HCT116 (cell line): ENCODE measurements around the gene RALGPS1. TPM values are rescaled to one million over a fixed set of nuclear protein-coding genes. Genes with fewer than 3 reads are reported as not detected.
A peak's percentile ranks its signal among the peaks of the same experiment; 100 is the strongest.

ENCODE experiments used
- ATAC-seq: fragments of 200-7000 bp; cut with Tn5 transposase; 2 replicates; pipeline ENCODE4 v1.9.1; 2020; ENCODE audit warnings: mild to moderate bottlenecking, moderate library complexity
- BruUV-seq: library from RNA; stranded (reverse); fragments of 400-500 nt; replicated peaks from 2 replicates; lab custom pipeline; 2021; lab: Mats Ljungman, UMichigan
- CTCF ChIA-PET: fragments of 300-600 bp; sonication (Branson Sonifier 250); formaldehyde crosslinking; loops from one replicate; lab custom pipeline; 2021; ENCODE audit warnings: antibody characterized with exemption; lab: Charles Lee
- POLR2A ChIA-PET: fragments of 300-600, 350-600 bp; sonication (Branson Sonifier 250); formaldehyde crosslinking; loops from one replicate; lab custom pipeline; 2021; ENCODE audit warnings: antibody characterized with exemption; lab: Charles Lee
- RAD21 ChIA-PET, 2 experiments: fragments of 300-600 bp; sonication (Branson Sonifier 250); formaldehyde crosslinking; loops; one replicate each; lab custom pipeline; 2023; ENCODE audit warnings: low total read pairs in 2 of 2; ENCODE audit not compliant: uncharacterized antibody in 2 of 2, unreplicated experiment in 2 of 2, low non-redundant PET in 1 of 2; lab: Charles Lee
- DNase-seq: peaks from one replicate; pipeline ENCODE4 v3.0.0-alpha.2; 2010; ENCODE audit warnings: low read depth, low spot score
- H2AFZ ChIP-seq: fragments of 200-600 bp; shearing (Covaris generic), sonication (generic); 2 replicates; pipeline ENCODE4 v1.6.1; 2017; ENCODE audit warnings: low read depth, mixed run types, mixed read lengths, antibody characterized with exemption, low read length; ENCODE audit not compliant: poor library complexity, severe bottlenecking
- H3K27ac ChIP-seq: 2 replicates; pipeline ENCODE4 v1.5.1; 2012; ENCODE audit warnings: low read depth, low read length
- H3K27me3 ChIP-seq: fragments of 200-600 bp; sonication (generic); 2 replicates; pipeline ENCODE4 v1.6.1; 2016; ENCODE audit warnings: mixed run types, low read length, mixed read lengths; ENCODE audit not compliant: insufficient read depth
- H3K36me3 ChIP-seq, 2 experiments: fragments of 200-500 bp in 1 of 2; fragments of 200-600 bp in 1 of 2; sonication (Bioruptor generic) in 1 of 2; sonication (generic) in 1 of 2; 2 replicates each; pipeline versions ENCODE4 v1.5.1 to v1.6.1; 2014 to 2016; ENCODE audit warnings: low read length in 2 of 2, inconsistent platforms in 1 of 2, mixed read lengths in 1 of 2, mixed run types in 1 of 2; ENCODE audit not compliant: insufficient read depth in 2 of 2, control insufficient read depth in 1 of 2
- H3K4me1 ChIP-seq, 2 experiments: fragments of 200-600 bp in 1 of 2; sonication (generic) in 1 of 2; 2 replicates each; pipeline versions ENCODE4 v1.5.1 to v1.6.1; 2012 to 2017; ENCODE audit warnings: low read length in 2 of 2, inconsistent platforms in 1 of 2, mild to moderate bottlenecking in 1 of 2, mixed read lengths in 1 of 2, mixed run types in 1 of 2, moderate library complexity in 1 of 2; ENCODE audit not compliant: insufficient read depth in 2 of 2, control insufficient read depth in 1 of 2
- H3K4me2 ChIP-seq: fragments of 200-600 bp; sonication (generic); 2 replicates; pipeline ENCODE4 v1.6.1; 2017; ENCODE audit warnings: mixed run types, low read length, mixed read lengths
- H3K4me3 ChIP-seq, 2 experiments: fragments of 200-600 bp in 1 of 2; sonication (generic) in 1 of 2; replicated peaks in 1 of 2; 2 replicates each; pipeline ENCODE4 v1.5.1; 2011 to 2016; ENCODE audit warnings: low read length in 2 of 2, control low read depth in 1 of 2, low read depth in 1 of 2, mild to moderate bottlenecking in 1 of 2, mixed read lengths in 1 of 2, mixed run types in 1 of 2
- H3K79me2 ChIP-seq: fragments of 200-600 bp; sonication (generic); 2 replicates; pipeline ENCODE4 v1.6.1; 2017; ENCODE audit warnings: mild to moderate bottlenecking, mixed run types, low read length, moderate library complexity, mixed read lengths; ENCODE audit not compliant: insufficient read depth
- H3K9ac ChIP-seq: fragments of 200-600 bp; sonication (generic); 2 replicates; pipeline ENCODE4 v1.6.1; 2016; ENCODE audit warnings: low read length, mixed read lengths
- H3K9me2 ChIP-seq: fragments of 200-600 bp; sonication (generic), shearing (Covaris generic); 2 replicates; pipeline ENCODE4 v1.6.1; 2017; ENCODE audit warnings: mixed run types, mild to moderate bottlenecking, moderate library complexity; ENCODE audit not compliant: insufficient read depth
- H3K9me3 ChIP-seq, 2 experiments: fragments of 200-500 bp in 1 of 2; fragments of 200-600 bp in 1 of 2; sonication (Bioruptor generic) in 1 of 2; sonication (generic) in 1 of 2; 2 replicates each; pipeline ENCODE4 v1.6.1; 2014 to 2017; ENCODE audit warnings: low read length in 2 of 2, mixed read lengths in 2 of 2, inconsistent platforms in 1 of 2, low read depth in 1 of 2, mild to moderate bottlenecking in 1 of 2, mixed run types in 1 of 2, moderate library complexity in 1 of 2; ENCODE audit not compliant: control insufficient read depth in 1 of 2, insufficient read depth in 1 of 2
- H4K20me1 ChIP-seq: fragments of 200-600 bp; sonication (generic), shearing (Covaris generic); 2 replicates; pipeline ENCODE4 v1.6.1; 2017; ENCODE audit warnings: mixed run types, mild to moderate bottlenecking, moderate library complexity; ENCODE audit not compliant: insufficient read depth
- CBX3 ChIP-seq: IDR thresholded peaks from 2 replicates; pipeline ENCODE4 v1.6.1; 2012; ENCODE audit warnings: low read depth
- CEBPB ChIP-seq: IDR thresholded peaks from 2 replicates; pipeline ENCODE4 v1.6.1; 2012; ENCODE audit warnings: low read depth
- EGR1 ChIP-seq: IDR thresholded peaks from 2 replicates; pipeline ENCODE4 v1.6.1; 2012; ENCODE audit warnings: low read depth
- EZH2phosphoT487 ChIP-seq: fragments of 200-600 bp; IDR thresholded peaks from 2 replicates; pipeline ENCODE4 v1.6.1; 2018; ENCODE audit warnings: antibody characterized with exemption, borderline replicate concordance
- POLR2A ChIP-seq: IDR thresholded peaks from 2 replicates; pipeline ENCODE4 v1.7.0; 2011; ENCODE audit warnings: borderline replicate concordance; ENCODE audit not compliant: insufficient read depth, insufficient read length; ENCODE audit errors: extremely low read depth
- SIN3A ChIP-seq: IDR thresholded peaks from 2 replicates; pipeline ENCODE4 v1.6.1; 2012; ENCODE audit warnings: low read depth
- SRF ChIP-seq: IDR thresholded peaks from 2 replicates; pipeline ENCODE4 v1.6.1; 2012; ENCODE audit warnings: low read depth
- ZNF274 ChIP-seq: fragments of 200-500 bp; sonication (Bioruptor generic); IDR thresholded peaks from 2 replicates; pipeline ENCODE4 v1.6.1; 2014; ENCODE audit warnings: mild to moderate bottlenecking, low read depth, low read length, inconsistent platforms
- intact Hi-C: fragments of 100-400 bp; cut with micrococcal nuclease; formaldehyde crosslinking; loops from 2 replicates; pipeline ENCODE4 v1.10.0; 2022
- total RNA-seq: library from RNA; stranded (reverse); gene quantifications from one replicate; pipeline ENCODE4 v1.2.1, GENCODE V29; 2021; ENCODE audit not compliant: unreplicated experiment
- TF ChIP-seq, protein P1 (sequence below): IDR thresholded peaks from 2 replicates; pipeline ENCODE4 v1.6.1; 2012; ENCODE audit warnings: low read depth

The RALGPS1 gene
- total RNA-seq, 1 experiment from 2014 or later, result 7.6 TPM

DNA sequence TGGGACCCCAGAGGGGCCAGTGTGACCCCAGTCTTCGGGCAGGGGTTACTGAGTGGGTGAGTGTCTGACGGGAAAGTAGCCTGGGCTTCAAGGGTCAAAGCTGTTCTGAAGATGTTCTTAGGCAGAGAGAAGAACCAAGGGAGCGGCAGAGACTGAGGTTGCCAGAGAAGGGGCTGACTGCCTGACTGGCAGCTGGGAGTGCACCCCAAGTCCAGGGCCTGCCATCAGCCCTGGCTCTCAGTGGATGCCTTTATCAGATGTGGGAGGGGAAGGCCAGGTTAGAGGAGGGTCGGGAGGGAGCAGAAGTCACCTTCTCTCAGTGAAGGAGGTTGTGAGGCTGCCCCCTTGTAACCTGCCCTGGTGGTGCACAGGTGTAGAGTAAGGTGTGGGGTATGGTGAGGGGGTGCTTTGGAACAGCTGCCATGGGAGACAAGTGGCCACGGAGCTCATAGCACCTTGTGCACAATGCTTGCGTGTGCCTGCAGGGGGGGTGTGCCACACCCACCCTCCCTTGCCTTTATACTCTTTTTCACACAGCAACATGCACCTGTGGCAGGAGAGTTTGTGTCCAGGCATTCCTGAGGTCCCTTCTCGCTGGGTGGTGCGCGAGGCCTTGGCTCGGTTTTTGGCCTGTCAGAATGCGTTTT is 18.9 kb downstream of the RALGPS1 start:
- Histone ChIP-seq H3K9me3 (no peaks in the 10 kb centered on the region), H3K9me2 (no peaks in the 10 kb centered on the region), H3K27ac (no peak overlapping the region), H3K4me1 (no peaks in the 10 kb centered on the region), H3K4me2 (no peak overlapping the region), H3K27me3 (no peaks in the 10 kb centered on the region), H3K79me2 (no peaks in the 10 kb centered on the region), H4K20me1 (no peaks in the 10 kb centered on the region), H3K36me3 (no peaks in the 10 kb centered on the region), H2AFZ (no peak overlapping the region), H3K9ac (no peak overlapping the region), H3K4me3 (no peak overlapping the region)
- TF ChIP-seq EGR1 (no peak), CBX3 (no peak), CEBPB (no peak), EZH2phosphoT487 (no peak), ZNF274 (no peak), SRF (no peak), SIN3A (no peak)
- no peak for DNase-seq
- ChIA-PET CTCF (interaction anchor here (1.0 kb wide), 1 partner anchor 8 kb away, joined by 3 read pairs; no protein-coding TSS in a partner anchor), RAD21 (no interaction called here), POLR2A (no interaction called here)
- no TSS peak for BruUV-seq
- peak; percentile 79 for ATAC-seq
- intact Hi-C loops, result no loop called here

DNA sequence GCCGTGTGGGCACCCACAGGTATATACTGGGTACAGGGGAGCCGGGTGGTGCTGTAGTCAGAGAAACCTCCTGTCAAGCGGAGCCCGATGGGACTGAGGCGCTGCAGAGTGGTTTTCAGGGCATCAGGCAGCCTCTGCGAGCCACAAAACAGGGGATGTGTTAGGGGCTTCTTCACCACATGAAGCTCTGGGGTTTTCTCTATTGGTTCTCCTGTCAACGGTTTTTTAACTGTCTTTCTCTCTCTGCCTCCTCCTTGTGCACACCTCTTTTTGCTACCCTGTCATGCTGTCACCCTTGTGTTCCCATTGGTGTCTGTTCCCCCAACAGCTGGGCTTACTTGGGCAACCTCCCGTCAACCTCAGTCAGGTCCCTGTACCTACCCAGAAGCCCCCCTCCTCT is 19.9 kb downstream of the RALGPS1 start:
- Histone ChIP-seq H2AFZ (no peak overlapping the region), H4K20me1 (no peaks in the 10 kb centered on the region), H3K4me2 (no peak overlapping the region), H3K27me3 (no peaks in the 10 kb centered on the region), H3K9ac (no peak overlapping the region), H3K4me1 (no peaks in the 10 kb centered on the region), H3K9me2 (no peaks in the 10 kb centered on the region), H3K79me2 (no peaks in the 10 kb centered on the region), H3K9me3 (no peaks in the 10 kb centered on the region), H3K27ac (no peak overlapping the region), H3K4me3 (no peak overlapping the region), H3K36me3 (no peaks in the 10 kb centered on the region)
- no peak for TF ChIP-seq POLR2A
- TF ChIP-seq, protein P1, sequence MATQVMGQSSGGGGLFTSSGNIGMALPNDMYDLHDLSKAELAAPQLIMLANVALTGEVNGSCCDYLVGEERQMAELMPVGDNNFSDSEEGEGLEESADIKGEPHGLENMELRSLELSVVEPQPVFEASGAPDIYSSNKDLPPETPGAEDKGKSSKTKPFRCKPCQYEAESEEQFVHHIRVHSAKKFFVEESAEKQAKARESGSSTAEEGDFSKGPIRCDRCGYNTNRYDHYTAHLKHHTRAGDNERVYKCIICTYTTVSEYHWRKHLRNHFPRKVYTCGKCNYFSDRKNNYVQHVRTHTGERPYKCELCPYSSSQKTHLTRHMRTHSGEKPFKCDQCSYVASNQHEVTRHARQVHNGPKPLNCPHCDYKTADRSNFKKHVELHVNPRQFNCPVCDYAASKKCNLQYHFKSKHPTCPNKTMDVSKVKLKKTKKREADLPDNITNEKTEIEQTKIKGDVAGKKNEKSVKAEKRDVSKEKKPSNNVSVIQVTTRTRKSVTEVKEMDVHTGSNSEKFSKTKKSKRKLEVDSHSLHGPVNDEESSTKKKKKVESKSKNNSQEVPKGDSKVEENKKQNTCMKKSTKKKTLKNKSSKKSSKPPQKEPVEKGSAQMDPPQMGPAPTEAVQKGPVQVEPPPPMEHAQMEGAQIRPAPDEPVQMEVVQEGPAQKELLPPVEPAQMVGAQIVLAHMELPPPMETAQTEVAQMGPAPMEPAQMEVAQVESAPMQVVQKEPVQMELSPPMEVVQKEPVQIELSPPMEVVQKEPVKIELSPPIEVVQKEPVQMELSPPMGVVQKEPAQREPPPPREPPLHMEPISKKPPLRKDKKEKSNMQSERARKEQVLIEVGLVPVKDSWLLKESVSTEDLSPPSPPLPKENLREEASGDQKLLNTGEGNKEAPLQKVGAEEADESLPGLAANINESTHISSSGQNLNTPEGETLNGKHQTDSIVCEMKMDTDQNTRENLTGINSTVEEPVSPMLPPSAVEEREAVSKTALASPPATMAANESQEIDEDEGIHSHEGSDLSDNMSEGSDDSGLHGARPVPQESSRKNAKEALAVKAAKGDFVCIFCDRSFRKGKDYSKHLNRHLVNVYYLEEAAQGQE, result no peak
- no peak for DNase-seq
- no peak for ATAC-seq
- CTCF ChIA-PET, result no interaction called here
- RAD21 ChIA-PET, result no interaction called here
- no TSS peak for BruUV-seq
- POLR2A ChIA-PET, result no interaction called here
- intact Hi-C loops, result no loop called here
